HG03060 (cell line): Measurements from ENCODE around the gene PLEKHA7.
A peak's percentile ranks its signal among the peaks of the same experiment; 100 is the strongest.

Experiments
- ATAC-seq: cut with Tn5 transposase; IDR thresholded peaks from one replicate; pipeline ENCODE4 v1.9.1; 2021; ENCODE audit warnings: low read depth, moderate number of reproducible peaks; ENCODE audit not compliant: unreplicated experiment

The PLEKHA7 gene

GRCh38 chr11:16956538-16957153 lies 57.6 kb downstream of the PLEKHA7 start:
- no peak for ATAC-seq

GRCh38 chr11:16953663-16954062 lies 60.6 kb downstream of the PLEKHA7 start:
- no peak for ATAC-seq

GRCh38 chr11:16946477-16947282 lies 67.5 kb downstream of the PLEKHA7 start:
- no peak for ATAC-seq

- ATAC-seq: peak; percentile 58
Observed at GRCh38 chr11:16945671-16946469, 68.3 kb downstream of the PLEKHA7 start.

- no peak for ATAC-seq
Observed at GRCh38 chr11:16942911-16943310, 71.3 kb downstream of the PLEKHA7 start.

- ATAC-seq: no peak
Observed at GRCh38 chr11:16942342-16942741, 71.9 kb downstream of the PLEKHA7 start.

GRCh38 chr11:16941935-16942334 lies 72.3 kb downstream of the PLEKHA7 start:
- no peak for ATAC-seq

GRCh38 chr11:16938061-16938460 lies 76.2 kb downstream of the PLEKHA7 start:
- ATAC-seq: no peak

GRCh38 chr11:16936643-16937042 lies 77.6 kb downstream of the PLEKHA7 start:
- no peak for ATAC-seq

GRCh38 chr11:16935518-16936302 lies 78.5 kb downstream of the PLEKHA7 start:
- no peak for ATAC-seq

GRCh38 chr11:16933756-16934603 lies 80.2 kb downstream of the PLEKHA7 start:
- no peak for ATAC-seq

GRCh38 chr11:16933291-16933690 lies 80.9 kb downstream of the PLEKHA7 start:
- no peak for ATAC-seq

- ATAC-seq: no peak
Observed at GRCh38 chr11:16928044-16928443, 86.2 kb downstream of the PLEKHA7 start.

- ATAC-seq: no peak
Observed at GRCh38 chr11:16926883-16927626, 87.2 kb downstream of the PLEKHA7 start.

GRCh38 chr11:16925561-16926065 lies 88.6 kb downstream of the PLEKHA7 start:
- no peak for ATAC-seq

GRCh38 chr11:16924826-16925560 lies 89.2 kb downstream of the PLEKHA7 start:
- ATAC-seq: no peak

- no peak for ATAC-seq
Observed at GRCh38 chr11:16924462-16924825, 89.8 kb downstream of the PLEKHA7 start.

- peak; percentile 37 for ATAC-seq
Observed at GRCh38 chr11:16923987-16924386, 90.2 kb downstream of the PLEKHA7 start.
